Measurements from ENCODE around the gene PRG2.

The PRG2 gene

DNA sequence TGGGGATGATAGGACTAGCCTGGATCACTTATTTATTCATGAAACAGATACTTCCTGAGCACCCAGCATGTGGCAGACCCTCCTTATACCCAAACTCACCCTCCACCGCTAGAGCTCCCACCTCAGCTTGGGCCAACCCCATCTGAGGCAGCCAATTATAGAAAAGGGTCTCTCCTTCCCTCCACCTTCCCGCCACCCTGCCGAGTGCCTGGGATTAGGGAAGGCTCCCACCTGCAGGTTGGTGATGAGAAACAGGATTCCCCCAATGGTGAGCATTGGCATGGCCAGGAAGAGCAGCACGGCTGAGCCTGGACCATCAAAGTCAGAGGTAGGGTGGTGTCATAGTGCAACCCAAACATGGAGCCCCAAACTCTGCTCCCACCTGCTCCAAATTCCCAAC, 30.6 kb upstream of the PRG2 start:
- H3K4me3 ChIP-seq (ENCODE audit: control insufficient read depth, low read depth, low read length) = no peak overlapping the region
- TF ChIP-seq, protein P1, sequence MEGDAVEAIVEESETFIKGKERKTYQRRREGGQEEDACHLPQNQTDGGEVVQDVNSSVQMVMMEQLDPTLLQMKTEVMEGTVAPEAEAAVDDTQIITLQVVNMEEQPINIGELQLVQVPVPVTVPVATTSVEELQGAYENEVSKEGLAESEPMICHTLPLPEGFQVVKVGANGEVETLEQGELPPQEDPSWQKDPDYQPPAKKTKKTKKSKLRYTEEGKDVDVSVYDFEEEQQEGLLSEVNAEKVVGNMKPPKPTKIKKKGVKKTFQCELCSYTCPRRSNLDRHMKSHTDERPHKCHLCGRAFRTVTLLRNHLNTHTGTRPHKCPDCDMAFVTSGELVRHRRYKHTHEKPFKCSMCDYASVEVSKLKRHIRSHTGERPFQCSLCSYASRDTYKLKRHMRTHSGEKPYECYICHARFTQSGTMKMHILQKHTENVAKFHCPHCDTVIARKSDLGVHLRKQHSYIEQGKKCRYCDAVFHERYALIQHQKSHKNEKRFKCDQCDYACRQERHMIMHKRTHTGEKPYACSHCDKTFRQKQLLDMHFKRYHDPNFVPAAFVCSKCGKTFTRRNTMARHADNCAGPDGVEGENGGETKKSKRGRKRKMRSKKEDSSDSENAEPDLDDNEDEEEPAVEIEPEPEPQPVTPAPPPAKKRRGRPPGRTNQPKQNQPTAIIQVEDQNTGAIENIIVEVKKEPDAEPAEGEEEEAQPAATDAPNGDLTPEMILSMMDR (IDR thresholded peaks at IDR 0.05; ENCODE audit: control insufficient read depth, insufficient read depth, low read depth, low read length, missing control alignments) = no peak
- DNase-seq (ENCODE audit: low read depth) = no peak

DNA sequence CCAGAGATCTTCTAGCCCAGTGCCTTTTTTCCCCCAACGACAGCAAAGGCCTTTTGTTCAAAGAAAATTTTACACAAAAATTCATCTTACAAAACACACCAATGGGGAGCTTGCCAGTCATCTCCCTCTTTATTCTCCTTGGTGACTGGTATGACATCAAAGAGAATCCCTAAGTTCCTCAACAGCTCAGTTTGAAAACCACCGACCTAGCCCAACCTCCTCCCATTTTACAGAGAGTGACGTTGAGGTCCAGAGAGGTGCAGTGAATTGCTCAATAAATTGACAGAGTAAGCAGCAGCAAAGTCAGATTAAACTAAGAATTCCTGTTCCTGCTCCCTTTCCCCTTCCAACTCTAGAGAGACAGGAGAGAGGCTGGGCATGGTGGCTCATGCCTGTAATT, 28.7 kb upstream of the PRG2 start:
- TF ChIP-seq, protein P1 (IDR thresholded peaks at IDR 0.05; ENCODE audit: control insufficient read depth, insufficient read depth, low read depth, low read length, missing control alignments) = no peak
- DNase-seq (ENCODE audit: low read depth) = no peak
- no peak overlapping the region for H3K4me3 ChIP-seq (ENCODE audit: control insufficient read depth, low read depth, low read length)

DNA sequence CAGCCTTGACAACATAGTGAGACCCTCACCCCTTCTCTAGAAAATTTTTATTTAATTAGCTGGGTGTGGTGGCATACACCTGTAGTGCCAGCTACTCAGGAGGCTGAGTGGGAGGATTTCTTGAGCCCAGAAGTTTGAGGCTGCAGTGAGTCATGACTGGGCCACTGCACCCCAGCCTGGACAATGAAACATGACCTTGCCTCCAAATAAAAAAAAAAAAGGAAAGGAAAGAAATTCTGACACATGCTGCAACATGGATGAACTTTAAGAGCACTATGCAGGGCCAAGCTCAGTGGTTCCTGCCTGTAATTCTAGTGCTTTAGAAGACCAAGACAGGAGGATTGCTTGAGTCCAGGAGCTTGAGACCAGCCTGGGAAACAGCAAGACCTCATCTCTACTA, 27.7 kb upstream of the PRG2 start:
- no peak overlapping the region for H3K4me3 ChIP-seq (ENCODE audit: control insufficient read depth, low read depth, low read length)
- TF ChIP-seq, protein P1 (IDR thresholded peaks at IDR 0.05; ENCODE audit: control insufficient read depth, insufficient read depth, low read depth, low read length, missing control alignments) = no peak
- DNase-seq (ENCODE audit: low read depth) = no peak

DNA sequence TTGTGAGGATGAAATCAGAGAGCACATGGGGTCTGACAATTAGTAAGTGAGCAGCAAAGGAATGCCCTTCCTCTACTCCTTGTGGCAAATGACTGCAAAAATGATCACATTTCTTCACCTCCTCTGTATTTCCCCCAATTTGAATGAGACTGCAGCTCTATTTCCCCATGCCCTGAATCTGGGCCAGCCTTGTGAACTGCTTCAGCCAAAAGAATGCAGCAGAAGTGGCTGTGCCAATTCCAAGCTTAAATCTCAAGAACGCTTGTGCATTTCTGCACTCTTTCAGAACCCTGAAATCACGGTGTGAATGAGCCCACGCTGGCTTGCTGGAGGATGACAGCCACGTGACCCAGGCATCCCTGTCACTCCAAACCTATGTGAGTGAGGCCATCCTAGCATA, 26.6 kb upstream of the PRG2 start:
- peak; percentile 41 for DNase-seq (ENCODE audit: low read depth)
- no peak overlapping the region for H3K4me3 ChIP-seq (ENCODE audit: control insufficient read depth, low read depth, low read length)
- TF ChIP-seq, protein P1 (IDR thresholded peaks at IDR 0.05; ENCODE audit: control insufficient read depth, insufficient read depth, low read depth, low read length, missing control alignments) = no peak

DNA sequence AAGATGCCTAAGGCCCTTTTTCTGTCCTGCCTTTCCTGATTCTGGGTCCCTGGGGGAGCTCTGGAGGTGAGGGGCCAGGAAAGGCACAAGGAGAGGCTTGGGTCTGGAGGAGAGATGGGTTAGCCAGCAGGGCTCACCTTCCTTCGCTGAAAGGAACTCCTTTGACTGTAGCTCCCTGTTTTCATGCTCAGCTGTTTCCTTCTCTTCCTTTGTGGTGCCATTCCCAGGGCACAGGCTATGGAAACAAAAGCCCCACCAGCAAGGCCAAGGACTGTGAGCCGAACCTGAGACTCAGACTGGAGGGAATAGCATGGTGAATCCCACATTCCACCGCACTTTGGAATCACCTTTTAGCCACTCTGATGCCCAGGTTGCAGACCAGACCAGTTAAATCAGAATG, 26.0 kb upstream of the PRG2 start:
- TF ChIP-seq, protein P1 (IDR thresholded peaks at IDR 0.05; ENCODE audit: control insufficient read depth, insufficient read depth, low read depth, low read length, missing control alignments) = no peak
- H3K4me3 ChIP-seq (ENCODE audit: control insufficient read depth, low read depth, low read length) = no peak overlapping the region
- no peak for DNase-seq (ENCODE audit: low read depth)

DNA sequence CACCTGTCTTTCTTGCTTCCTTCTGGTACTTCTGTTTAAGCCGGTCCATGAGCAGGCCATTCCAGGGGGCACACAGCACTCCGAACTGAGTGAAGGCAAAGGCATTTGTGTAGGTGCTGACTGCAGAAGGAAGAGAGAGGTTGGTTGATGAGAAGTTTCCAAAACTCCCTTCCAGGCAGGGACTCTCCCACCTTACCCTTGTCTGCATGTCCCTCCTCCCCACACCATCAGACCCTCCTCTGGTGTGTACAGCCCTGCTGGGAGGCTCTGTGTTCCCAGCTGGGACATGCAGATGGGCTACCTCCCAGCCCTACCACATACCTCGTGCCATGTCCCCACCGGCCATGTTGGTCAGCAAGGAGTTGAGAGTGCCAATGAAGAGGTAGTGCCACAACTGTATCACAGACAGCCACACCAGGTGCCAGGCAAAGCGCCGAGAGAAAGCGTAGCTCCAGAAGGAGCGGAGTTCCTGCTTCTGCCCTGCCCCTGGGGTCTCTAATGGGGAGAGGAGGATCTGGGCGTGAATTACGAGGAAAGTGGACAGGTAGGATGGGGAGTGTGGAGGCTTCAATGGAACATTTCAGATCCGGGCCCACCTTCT, 24.3 kb upstream of the PRG2 start:
- H3K4me3 ChIP-seq (ENCODE audit: control insufficient read depth, low read depth, low read length) = no peak overlapping the region
- TF ChIP-seq, protein P1 (IDR thresholded peaks at IDR 0.05; ENCODE audit: control insufficient read depth, insufficient read depth, low read depth, low read length, missing control alignments) = no peak
- no peak for DNase-seq (ENCODE audit: low read depth)

DNA sequence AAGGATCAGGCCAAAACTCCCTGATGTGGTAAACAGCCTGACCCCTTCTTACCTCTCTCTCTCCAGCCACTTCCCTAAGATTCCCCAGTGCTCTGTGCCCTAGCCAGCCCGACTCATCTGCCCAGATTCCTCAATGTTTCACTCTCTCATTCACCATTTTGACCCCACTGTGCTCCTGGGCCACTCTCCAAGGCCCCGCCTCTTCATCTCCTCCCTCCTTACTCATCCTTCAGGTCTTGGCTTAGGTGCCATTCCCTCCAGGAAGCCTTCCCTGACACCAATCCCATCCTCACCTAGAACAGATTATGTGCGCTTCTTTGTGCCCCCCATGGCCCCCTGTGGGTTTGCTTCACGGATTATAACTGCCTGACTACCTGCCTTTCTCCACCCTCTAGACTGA, 23.2 kb upstream of the PRG2 start:
- TF ChIP-seq, protein P1 (IDR thresholded peaks at IDR 0.05; ENCODE audit: control insufficient read depth, insufficient read depth, low read depth, low read length, missing control alignments) = no peak
- no peak for DNase-seq (ENCODE audit: low read depth)
- H3K4me3 ChIP-seq (ENCODE audit: control insufficient read depth, low read depth, low read length) = no peak overlapping the region
